GM19238 (cell line): ENCODE data around the gene MYRIP.

ENCODE experiments used
- DNase-seq: peaks from one replicate; pipeline ENCODE4 v3.0.0; 2011; ENCODE audit warnings: low spot score; ENCODE audit not compliant: insufficient read length

The MYRIP gene

DNA sequence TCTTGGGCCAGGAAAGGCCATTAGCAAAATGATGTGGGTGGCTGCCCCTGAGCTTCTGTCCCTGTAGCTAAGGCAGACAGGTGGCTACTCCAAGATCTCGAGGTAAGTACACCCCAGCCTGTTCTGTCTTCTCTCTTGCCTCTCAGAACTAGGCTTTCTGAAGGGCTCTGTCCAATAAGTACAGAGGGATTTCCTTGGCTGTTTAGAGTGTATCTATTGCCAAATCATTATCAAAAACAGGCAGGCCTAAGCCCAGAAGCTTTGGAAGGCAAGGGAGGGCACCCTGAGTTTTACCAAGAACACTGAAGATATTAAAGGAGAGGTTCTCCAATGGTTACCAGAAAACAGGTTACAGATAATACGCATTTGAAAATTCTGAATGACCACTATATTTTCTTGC, 156.6 kb downstream of the MYRIP start:
- DNase-seq, result no peak

DNA sequence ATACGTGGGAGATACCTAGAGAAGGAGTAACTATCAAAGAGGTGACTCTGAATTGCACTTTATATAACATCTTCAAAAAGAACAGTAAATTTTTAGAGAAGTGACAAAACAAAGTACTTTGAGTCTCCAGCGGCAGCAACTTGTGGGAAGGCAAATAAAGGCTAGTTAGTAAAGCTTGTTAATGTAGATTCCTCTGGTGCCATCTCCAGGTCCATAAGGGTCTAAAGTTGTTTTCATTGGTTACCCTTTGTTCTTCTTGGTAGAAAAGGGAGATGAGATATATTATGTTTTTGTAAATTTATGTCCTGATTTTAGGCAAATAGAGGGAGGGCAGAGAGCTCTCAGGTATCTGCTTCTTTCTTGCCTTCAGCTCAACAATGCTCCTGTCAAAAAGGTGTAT, 161.6 kb downstream of the MYRIP start:
- DNase-seq, result no peak

DNA sequence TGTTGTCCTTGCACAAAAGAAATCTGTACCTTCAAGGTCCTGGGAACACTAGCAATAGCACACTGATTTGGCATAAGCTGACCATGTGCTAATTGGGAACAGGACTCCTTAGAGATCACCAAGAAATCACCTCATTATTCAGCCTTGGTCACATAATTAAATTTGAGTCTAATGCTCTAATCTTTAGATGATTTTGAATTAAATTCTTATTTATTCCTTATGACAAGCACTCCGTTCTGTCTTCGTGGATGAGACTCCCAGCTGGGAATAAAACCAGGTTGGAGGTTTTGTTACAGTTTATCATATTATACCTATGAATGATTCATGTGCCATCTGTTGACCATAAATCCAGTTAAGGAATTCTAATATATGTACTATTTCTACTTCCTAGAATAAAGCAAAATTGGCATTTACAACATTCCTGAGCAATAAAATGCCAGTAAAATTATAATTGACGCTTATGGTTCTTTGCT, 162.2 kb downstream of the MYRIP start:
- no peak for DNase-seq

DNA sequence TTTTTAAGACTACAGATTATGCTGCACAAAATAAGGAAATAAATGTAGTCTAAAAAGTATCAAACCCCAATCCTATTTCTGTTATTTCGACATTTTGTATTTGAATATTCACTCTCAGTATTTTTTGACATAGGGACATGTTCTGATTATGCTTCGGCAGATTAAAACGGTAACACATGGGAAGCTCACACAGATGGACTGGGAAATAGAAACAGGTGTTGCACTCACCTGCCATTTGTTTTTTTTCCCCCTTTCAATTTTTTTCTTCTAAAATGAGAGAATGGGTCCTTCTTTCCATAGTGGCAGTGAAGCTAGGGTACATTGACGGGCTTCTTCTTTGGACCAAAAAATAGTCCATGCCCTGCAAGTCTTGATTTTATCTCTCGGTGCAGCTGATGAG, 163.1 kb downstream of the MYRIP start:
- no peak for DNase-seq

DNA sequence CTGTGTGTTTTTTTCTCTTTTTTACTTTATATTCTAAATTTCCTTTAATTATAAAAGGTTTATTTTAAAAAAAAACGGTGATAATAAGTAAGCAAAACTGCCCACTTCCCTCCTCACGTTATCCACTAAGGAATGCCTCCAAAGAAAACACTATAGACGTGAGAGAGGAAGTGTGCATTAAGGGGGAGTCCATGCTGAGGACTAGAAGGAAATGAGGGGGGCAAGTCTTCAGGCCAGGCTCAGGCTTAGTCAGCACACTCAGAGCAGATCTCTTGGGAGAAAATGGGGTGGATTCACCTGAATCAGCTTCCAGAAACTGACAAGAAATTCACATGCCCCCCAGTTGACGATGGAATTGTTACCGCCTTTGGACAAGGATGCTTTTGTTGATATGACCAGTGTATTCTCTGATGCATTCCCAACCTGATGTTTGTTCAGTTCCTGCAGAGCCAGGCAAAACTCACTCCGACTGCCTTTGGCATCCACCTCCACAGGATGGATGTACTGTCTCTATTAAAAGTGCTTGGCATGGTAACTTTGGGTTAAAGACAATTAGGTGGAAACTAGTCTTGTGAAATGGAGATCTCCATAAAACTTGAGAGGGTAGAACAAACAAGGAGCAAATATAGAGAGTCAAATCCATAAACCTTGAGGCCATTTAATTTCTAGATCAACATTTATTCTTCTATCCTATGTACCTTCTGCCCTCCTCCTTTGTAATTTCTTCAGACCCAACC, 167.8 kb downstream of the MYRIP start:
- no peak for DNase-seq

DNA sequence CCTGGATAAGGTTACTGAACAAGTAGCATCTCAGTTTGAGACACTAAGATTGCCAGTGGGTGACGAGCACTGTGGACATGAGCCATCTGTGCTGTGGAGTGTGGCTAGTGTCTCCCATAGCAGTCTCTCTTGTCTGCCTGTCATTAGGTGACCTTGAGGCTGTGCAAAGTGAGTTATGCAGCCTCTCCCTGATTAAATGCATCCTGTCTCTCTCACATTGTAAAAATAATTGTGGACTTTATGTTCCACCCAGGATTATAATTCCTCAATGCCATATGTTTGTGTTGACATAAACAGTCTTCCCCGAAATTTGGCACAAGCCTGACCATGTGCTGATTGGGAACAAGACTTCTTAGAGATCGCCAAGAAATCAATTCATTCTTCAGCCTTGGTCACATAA, 168.9 kb downstream of the MYRIP start:
- no peak for DNase-seq

DNA sequence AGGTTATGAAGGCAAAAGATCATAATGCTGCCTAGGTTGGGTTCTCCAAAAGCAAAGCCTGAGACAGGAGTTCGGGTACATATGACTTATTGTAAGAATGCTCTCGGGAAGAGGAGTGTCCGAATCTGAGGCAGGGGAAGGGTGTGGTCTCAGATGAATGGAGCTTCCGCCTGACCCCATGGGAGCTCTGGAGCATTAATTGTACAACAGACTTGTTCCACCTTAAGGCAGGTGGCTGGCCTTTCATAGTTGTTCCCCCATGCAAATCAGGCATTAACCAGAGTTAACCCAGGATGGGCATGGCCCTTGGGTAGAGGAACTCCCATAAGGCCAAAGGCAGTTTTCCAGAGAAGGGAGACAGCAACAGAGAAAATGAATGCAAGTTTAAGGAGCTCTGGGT, 170.6 kb downstream of the MYRIP start:
- no peak for DNase-seq

DNA sequence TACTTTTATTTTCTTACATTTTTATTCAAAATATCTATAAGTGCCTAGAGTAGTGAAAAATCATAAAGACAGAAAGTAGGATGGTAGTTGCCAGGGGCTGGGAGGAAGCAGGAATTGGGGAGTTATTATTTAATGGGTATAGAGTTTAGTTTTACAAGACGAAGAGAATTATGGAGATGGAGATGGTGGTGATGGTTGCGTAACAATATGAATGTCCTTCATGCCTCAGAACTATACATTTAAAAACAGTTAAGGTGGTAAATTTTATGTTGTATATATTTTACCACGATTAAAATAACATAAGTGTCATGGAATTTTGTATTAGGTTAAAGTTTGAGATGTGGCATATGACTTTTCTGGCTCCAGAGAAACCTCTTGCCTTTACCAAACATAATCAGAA, 171.4 kb downstream of the MYRIP start:
- no peak for DNase-seq

DNA sequence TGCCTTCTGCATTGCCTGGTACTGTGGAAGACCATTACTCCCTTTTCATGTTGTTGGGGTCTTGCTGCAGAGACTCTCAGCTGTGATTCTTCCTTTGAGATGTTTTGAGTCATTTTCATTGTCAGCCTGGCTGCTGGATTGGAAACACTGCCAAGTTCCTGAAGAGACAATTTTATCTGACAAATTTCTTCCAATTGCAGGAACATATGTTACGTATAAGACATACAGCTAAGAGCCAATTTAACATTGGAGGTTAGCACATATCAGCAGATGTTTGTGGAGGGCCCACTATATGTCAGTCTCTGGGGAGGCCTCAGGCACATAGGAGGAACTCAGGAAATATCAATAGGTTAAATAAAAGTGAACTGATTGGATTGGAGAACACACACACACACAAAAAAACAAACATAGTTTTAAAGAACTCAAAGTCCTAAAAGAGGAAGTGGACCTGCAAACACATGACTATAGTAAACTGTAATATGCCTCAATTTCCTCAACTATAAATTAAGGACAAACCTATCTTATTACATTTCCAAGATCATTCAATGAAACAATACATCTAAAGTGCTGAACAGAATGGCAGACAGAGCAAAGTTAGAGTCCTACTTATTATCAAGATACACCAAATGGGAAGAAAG, 172.3 kb downstream of the MYRIP start:
- no peak for DNase-seq

DNA sequence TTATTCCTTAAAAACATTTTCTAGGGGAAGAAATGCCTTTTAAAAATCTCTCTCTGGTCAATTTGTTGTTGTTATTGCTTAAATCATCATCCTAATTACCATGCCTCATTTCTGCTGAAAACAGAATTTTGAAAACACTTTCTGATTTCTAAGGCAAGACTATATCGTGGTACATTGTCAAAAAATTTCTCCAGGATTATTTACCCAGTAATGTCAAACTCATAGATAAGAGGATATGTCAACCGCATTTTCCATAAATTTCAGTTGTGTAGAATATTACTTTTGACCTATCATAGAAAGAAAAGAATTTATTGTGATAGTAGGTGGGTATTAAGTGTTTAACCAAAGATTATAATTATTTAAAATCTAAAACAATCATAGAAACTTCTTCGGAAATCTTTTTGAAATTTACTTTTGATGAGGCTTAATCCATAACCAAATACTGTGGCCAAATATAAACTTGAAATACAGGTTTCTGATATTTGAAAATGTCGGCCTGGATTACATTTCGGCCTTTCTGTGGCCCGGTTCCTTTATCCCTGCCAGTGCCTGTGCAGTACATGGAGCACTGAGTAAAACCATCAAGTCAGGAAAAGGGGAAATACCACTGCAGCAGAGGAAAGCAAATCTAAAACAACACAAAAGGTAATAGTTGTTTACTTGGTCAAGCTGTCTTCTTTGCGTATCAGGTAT, 173.4 kb downstream of the MYRIP start:
- DNase-seq, result no peak

DNA sequence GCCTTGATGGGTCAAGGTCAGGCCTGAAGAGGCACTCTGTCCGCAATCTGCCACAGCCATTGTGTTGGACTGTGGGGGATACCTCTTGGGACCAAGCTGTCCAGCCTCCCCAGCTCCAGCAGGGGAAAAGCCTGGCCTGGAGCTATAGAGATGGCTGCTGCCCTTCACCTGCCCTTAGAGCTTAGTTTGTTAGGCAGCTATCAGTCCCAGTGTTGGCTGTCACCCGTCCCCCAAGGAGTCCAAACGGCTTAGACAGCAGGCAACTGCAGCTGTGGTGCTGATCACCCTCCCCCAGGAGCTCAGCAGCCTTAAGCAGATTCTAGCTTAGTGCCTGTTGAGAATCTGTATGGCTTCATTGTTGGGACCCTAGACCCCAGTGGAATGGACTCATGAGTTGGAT, 180.3 kb downstream of the MYRIP start:
- no peak for DNase-seq

DNA sequence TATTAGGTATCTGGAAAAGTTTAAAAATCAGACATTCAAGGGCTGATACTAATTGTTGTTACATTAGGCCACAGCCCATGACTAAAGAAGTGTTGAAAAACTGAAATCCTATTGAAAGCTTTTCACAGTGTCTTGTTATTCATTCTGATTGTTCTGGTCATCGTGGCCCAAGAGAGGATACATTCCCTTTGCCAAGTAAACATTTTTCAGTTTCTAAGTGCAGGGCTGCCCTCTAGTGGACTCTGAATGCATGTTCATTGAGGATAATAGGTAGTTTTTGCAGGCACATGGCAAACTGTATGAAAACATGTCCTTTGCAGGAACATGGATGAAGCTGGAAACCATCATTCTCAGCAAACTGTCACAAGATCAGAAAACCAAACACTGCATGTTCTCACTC, 181.1 kb downstream of the MYRIP start:
- no peak for DNase-seq

DNA sequence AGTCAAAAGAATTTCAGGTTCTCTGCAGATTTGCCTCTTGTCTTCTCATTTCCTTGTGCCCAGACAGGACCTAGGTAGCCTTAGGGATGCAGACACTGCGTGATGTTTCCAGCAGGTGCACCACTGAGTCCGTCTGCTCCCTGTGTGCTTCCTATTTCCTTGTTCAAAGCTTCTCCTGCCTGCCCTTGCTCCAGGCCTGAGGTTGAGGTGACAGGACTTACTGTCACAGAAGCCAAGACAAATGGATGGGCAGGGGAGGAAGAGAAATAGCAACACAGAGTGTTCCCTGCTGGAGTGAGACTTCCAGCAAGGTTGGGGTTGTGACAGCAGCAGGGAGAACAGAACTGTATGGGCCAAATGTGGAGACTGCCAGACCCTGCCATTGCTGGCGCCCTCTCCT, 199.4 kb downstream of the MYRIP start:
- no peak for DNase-seq

DNA sequence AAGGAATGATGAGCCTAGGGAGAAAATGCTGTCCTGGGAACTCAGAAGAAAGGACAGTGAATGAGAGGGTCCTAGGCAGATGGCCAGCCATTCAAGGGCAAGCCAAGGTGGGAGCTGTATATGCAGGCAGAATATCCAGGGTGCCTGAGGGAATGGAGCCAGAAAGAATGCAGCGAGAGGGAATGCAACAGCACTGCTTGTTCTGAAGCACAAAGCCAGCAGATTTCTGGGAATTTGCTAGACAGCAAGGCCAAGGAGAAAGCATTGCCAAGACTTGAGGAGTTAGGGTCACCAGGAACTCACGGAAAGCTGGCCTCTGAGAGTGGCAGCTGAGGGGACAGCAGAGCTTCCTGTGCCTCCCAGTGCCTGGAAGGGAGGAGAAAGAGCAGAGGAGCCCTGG, 200.6 kb downstream of the MYRIP start:
- no peak for DNase-seq

DNA sequence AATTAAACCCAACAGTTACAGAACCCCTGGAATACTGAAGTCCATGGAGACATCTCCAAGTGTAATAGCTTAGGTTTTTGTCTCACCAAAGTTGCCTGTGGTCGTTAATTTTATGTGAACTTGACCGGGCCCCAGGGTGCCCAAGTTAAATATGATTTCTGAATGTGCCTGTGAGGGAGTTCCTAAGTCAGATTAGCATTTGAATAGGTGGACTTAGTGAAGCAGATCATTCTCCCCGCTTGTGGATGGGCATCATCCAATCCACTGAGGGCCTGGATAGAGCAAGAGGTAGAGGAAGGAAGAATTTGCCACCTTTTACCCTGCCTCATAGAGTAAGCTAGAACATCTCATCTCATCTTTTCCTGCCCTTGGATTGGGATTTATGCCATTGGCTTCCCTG, 203.0 kb downstream of the MYRIP start:
- no peak for DNase-seq

DNA sequence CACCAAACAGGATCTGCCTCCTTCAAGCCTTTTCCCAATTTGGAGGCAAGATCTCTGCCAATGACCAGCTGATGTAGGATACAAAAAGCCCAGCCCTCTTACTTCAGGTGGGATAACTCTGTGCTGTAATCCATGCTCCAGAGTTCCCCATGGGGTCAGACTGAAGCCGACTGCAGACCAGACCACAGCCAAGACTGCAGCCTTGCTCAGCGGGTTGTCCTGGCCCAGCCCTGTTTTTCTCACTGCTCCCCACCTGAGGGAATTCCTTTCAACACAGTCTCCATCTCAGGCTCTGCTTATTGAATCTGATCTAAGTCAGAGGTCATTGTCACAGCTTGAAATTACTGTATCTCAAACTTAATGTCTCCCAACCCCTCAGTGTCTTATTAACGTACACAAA, 207.0 kb downstream of the MYRIP start:
- no peak for DNase-seq

DNA sequence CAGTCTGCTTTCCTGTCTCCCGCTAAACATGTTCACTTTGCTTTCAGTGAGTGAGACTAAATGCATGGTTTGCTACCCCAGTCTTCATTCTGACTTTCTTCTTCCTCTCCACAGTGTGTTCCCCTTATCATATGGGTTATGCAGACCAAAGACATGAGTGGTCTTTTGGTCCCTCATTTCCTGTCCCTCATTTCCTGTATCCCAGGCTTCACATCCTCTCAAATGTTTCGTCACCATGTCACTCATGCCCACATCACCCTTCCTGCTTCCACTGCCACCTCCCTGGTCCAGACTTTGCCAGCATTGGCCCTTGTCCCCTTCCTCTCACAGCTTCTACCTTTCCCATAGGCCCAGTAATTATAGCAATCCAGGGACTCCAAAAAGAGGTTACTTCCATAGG, 209.0 kb downstream of the MYRIP start:
- no peak for DNase-seq

DNA sequence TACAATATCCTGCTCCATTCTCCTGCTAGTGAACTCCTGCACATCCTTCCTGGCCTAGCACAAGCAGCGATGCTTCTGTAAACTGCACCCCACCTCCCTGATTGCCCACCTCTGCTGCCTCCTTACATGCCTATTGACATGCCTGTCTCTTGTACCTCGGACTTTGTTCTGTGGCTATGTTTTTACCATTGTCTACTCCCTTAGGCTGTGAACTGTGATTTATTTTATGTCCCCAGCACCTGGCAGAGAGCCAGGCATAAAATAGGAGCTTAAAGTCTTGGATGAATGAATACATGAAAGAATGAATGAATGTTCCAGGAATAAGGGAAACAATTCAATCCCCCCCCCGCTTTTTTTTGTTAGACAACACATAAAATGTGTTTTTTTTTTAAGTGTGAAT, 210.0 kb downstream of the MYRIP start:
- no peak for DNase-seq

DNA sequence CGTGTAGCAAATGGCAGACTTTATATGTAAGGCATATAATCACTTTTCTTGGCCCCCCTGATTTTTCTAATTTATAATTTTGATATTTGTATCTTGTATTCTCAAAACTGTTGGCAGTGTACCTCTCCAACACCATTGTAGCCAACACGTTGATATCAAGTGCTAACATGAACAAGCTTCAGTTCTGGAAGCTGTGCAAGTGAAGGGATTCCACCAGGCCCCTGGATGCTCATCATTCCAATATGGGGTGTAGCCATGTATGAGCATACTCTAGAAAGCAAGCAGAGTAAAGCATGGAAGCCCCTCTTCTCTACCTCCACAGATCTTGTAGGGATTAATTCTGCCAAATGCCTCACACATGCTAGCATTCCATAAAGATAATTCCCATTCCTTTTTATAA, 211.3 kb downstream of the MYRIP start:
- no peak for DNase-seq

DNA sequence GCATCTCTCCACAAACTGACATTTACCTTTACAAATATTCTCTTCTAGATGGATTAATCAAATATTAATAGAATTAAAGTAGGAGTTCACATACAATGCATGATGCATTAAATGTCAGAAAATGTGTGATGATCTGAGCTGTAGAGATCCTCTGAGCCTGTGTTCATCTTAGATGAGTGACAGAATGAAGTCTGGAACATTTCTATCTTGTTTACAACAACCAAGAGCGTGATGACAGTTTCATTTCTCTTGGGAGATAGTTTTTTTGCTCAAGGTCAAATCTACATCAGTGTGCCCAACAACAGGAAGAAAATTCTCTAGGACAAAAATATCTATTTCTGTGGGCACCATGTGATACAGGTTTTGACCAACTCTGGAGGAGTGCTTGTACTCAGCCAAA, 211.9 kb downstream of the MYRIP start:
- no peak for DNase-seq

DNA sequence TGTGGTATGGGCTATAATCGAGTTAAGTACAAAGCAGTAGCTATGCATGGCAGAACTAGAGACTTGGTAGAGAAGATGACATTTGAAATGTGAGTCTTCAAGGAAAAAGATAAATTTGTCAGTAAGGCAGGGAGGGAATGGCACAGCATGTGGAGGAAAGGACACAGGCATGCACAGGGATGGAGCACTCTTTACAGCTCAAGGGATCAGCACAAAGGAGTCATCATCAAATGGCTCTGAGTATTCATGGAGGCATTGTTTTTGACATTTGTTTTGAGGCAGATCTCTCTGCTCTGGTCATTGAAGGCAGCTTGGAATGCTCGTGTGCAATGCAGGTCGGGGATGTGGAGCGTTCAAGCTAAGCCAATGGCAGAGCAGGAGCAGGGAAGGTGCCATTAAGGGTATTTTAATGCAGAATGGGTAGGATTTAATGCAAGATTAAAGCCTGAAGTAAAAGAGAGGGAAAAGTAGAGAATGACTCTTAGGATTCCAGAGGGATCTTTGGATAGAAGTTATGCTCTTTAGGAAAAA, 213.0 kb downstream of the MYRIP start:
- DNase-seq, result no peak

DNA sequence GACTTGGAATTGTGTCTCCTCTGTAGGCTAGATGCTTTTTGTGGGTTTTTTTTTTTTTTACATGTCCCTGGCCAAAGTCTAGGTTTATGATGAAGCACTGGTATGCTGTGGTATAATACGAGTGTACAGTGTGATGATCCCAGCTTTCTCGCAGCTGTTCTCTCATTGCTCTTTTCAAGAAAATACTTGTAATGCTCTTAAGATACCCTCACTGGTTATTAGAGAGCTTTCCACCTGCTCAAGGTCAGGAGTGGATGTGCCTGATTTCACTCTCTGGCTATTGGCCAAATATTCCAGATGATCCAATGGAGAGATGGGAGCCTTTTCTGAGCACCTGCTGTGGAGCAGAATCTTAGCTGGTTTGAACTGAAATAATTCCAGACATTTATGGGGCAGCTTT, 215.1 kb downstream of the MYRIP start:
- DNase-seq, result no peak
